Neural cell (in vitro differentiated cells): Measurements from ENCODE around the gene ARFGEF3. TPM values are rescaled to one million over a fixed set of nuclear protein-coding genes. Genes with fewer than 3 reads are reported as not detected.

Experiments used
- H2AFZ ChIP-seq: fragments of 200-600, 300-800 bp; sonication (generic), shearing (Covaris generic); 2 replicates; pipeline ENCODE4 v1.6.0; 2014; ENCODE audit warnings: low read depth, mild to moderate bottlenecking, antibody characterized with exemption, low read length, moderate library complexity
- H3F3A ChIP-seq: fragments of 200-600 bp; shearing (Covaris generic); 2 replicates; pipeline ENCODE4 v1.6.1; 2016; ENCODE audit warnings: mild to moderate bottlenecking, moderate library complexity, mixed read lengths, antibody characterized with exemption, low read length; ENCODE audit not compliant: insufficient read depth, poor library complexity, severe bottlenecking
- H3K27ac ChIP-seq: fragments of 200-600, 300-800 bp; sonication (generic), shearing (Covaris generic); 2 replicates; pipeline ENCODE4 v1.5.1; 2014; ENCODE audit warnings: mild to moderate bottlenecking, low read length, moderate library complexity
- H3K27me3 ChIP-seq: fragments of 300-800, 200-600 bp; sonication (generic), shearing (Covaris generic); 2 replicates; pipeline ENCODE4 v1.6.0; 2014; ENCODE audit warnings: mild to moderate bottlenecking, low read depth, low read length, moderate library complexity; ENCODE audit not compliant: insufficient read depth
- H3K36me3 ChIP-seq: fragments of 300-800, 200-600 bp; sonication (generic), shearing (Covaris generic); 2 replicates; pipeline ENCODE4 v1.5.1; 2014; ENCODE audit warnings: mild to moderate bottlenecking, antibody characterized with exemption, low read length, moderate library complexity; ENCODE audit not compliant: insufficient read depth
- H3K4me2 ChIP-seq: fragments of 300-800, 200-600 bp; sonication (generic), shearing (Covaris generic); 2 replicates; pipeline ENCODE4 v1.6.0; 2014; ENCODE audit warnings: mild to moderate bottlenecking, low read length
- H3K4me3 ChIP-seq: fragments of 300-800, 200-600 bp; sonication (generic), shearing (Covaris generic); 2 replicates; pipeline ENCODE4 v1.5.1; 2014; ENCODE audit warnings: mild to moderate bottlenecking, low read length, moderate library complexity
- H3K79me2 ChIP-seq: fragments of 200-600 bp; shearing (Covaris generic); replicated peaks from 2 replicates; pipeline ENCODE4 v1.6.0; 2014; ENCODE audit warnings: mild to moderate bottlenecking, low read length, moderate library complexity; ENCODE audit not compliant: insufficient read depth
- H3K9ac ChIP-seq: fragments of 300-800, 200-600 bp; sonication (generic), shearing (Covaris generic); 2 replicates; pipeline ENCODE4 v1.6.1; 2016; ENCODE audit warnings: mild to moderate bottlenecking, low read length, mixed read lengths
- H3K9me2 ChIP-seq: fragments of 200-600 bp; shearing (Covaris generic); 2 replicates; pipeline ENCODE4 v1.6.1; 2016; ENCODE audit warnings: mild to moderate bottlenecking, low read length, mixed read lengths; ENCODE audit not compliant: insufficient read depth
- H3K9me3 ChIP-seq: fragments of 200-600, 300-800 bp; sonication (generic), shearing (Covaris generic); 2 replicates; pipeline ENCODE4 v1.6.1; 2016; ENCODE audit warnings: mild to moderate bottlenecking, mixed run types, low read length, moderate library complexity, mixed read lengths
- H4K20me1 ChIP-seq: fragments of 200-600 bp; shearing (Covaris generic); 2 replicates; pipeline ENCODE4 v1.6.1; 2016; ENCODE audit warnings: mild to moderate bottlenecking, mixed run types; ENCODE audit not compliant: insufficient read depth
- EP300 ChIP-seq: fragments of 450-650 bp; conservative IDR thresholded peaks from 2 replicates; pipeline ENCODE4 v1.6.1; 2014; ENCODE audit warnings: antibody characterized with exemption, mild to moderate bottlenecking, moderate library complexity; ENCODE audit not compliant: poor library complexity, severe bottlenecking
- EZH2 ChIP-seq: fragments of 200-600, 300-800 bp; shearing (Covaris generic), sonication (generic); IDR thresholded peaks from 2 replicates; pipeline ENCODE4 v1.6.1; 2014; ENCODE audit warnings: antibody characterized with exemption, low read length, borderline replicate concordance, mild to moderate bottlenecking; ENCODE audit not compliant: insufficient read depth, poor library complexity, severe bottlenecking
- MXI1 ChIP-seq: fragments of 450-650 bp; conservative IDR thresholded peaks from 2 replicates; pipeline ENCODE4 v1.6.1; 2014; ENCODE audit warnings: antibody characterized with exemption, mild to moderate bottlenecking; ENCODE audit not compliant: poor library complexity, severe bottlenecking
- POLR2AphosphoS5 ChIP-seq: IDR thresholded peaks from 2 replicates; pipeline ENCODE4 v1.6.1; 2012
- RAD21 ChIP-seq: fragments of 450-650 bp; conservative IDR thresholded peaks from 2 replicates; pipeline ENCODE4 v1.6.1; 2014; ENCODE audit warnings: antibody characterized with exemption, mild to moderate bottlenecking, moderate library complexity
- SMC3 ChIP-seq: fragments of 450-650 bp; conservative IDR thresholded peaks from 2 replicates; pipeline ENCODE4 v1.6.1; 2014; ENCODE audit warnings: antibody characterized with exemption, mild to moderate bottlenecking, moderate library complexity; ENCODE audit not compliant: poor library complexity
- TAF1 ChIP-seq: IDR thresholded peaks from 2 replicates; pipeline ENCODE4 v1.6.1; 2012; ENCODE audit warnings: low read depth
- polyA plus RNA-seq: library from polyadenylated mRNA; depleted of rRNA; stranded (reverse); fragments of >200 nt; gene quantifications from 2 replicates; pipeline ENCODE4 v1.2.3, GENCODE V29; 2014
- TF ChIP-seq, protein P1 (sequence below): fragments of 450-650 bp; IDR thresholded peaks from 2 replicates; pipeline ENCODE4 v1.5.1; 2014; ENCODE audit warnings: antibody characterized with exemption, mild to moderate bottlenecking, moderate library complexity; ENCODE audit not compliant: poor library complexity, severe bottlenecking
- TF ChIP-seq, protein P2 (sequence below): IDR thresholded peaks from 2 replicates; pipeline ENCODE4 v1.6.1; 2012; ENCODE audit warnings: borderline replicate concordance

ARFGEF3 gene
- polyA plus RNA-seq, 1 donor from 2014 or later = 4.6 TPM

DNA sequence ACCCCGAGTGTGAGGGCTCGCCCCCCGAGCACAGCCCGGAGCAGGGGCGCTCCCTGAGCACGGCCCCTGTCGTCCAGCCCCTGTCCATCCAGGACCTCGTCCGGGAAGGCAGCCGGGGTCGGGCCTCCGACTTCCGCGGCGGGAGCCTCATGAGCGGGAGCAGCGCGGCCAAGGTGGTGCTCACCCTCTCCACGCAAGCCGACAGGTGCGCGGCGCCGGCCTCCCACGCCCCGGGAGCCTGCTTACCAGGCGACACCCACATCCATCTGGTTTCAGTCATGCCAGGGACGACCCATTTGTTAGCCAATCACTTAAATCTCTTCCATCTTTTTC is 130.1 kb downstream of the ARFGEF3 start:
- Histone ChIP-seq H3K27ac (no peak overlapping the region), H3K4me3 (no peak overlapping the region), H3K36me3 (peaks cover 10% of the 10 kb centered on the region), H3K9ac (no peak overlapping the region), H3K79me2 (no peaks in the 10 kb centered on the region), H3K9me2 (no peaks in the 10 kb centered on the region), H4K20me1 (no peaks in the 10 kb centered on the region), H3F3A (no peaks in the 10 kb centered on the region), H2AFZ (no peak overlapping the region), H3K4me2 (no peak overlapping the region), H3K27me3 (no peaks in the 10 kb centered on the region), H3K9me3 (no peaks in the 10 kb centered on the region)
- no peak for TF ChIP-seq TAF1
- no peak for TF ChIP-seq EP300
- TF ChIP-seq POLR2AphosphoS5 = no peak
- no peak for TF ChIP-seq RAD21
- no peak for TF ChIP-seq EZH2
- TF ChIP-seq, protein P1, sequence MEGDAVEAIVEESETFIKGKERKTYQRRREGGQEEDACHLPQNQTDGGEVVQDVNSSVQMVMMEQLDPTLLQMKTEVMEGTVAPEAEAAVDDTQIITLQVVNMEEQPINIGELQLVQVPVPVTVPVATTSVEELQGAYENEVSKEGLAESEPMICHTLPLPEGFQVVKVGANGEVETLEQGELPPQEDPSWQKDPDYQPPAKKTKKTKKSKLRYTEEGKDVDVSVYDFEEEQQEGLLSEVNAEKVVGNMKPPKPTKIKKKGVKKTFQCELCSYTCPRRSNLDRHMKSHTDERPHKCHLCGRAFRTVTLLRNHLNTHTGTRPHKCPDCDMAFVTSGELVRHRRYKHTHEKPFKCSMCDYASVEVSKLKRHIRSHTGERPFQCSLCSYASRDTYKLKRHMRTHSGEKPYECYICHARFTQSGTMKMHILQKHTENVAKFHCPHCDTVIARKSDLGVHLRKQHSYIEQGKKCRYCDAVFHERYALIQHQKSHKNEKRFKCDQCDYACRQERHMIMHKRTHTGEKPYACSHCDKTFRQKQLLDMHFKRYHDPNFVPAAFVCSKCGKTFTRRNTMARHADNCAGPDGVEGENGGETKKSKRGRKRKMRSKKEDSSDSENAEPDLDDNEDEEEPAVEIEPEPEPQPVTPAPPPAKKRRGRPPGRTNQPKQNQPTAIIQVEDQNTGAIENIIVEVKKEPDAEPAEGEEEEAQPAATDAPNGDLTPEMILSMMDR = no peak
- no peak for TF ChIP-seq MXI1
- TF ChIP-seq, protein P2, sequence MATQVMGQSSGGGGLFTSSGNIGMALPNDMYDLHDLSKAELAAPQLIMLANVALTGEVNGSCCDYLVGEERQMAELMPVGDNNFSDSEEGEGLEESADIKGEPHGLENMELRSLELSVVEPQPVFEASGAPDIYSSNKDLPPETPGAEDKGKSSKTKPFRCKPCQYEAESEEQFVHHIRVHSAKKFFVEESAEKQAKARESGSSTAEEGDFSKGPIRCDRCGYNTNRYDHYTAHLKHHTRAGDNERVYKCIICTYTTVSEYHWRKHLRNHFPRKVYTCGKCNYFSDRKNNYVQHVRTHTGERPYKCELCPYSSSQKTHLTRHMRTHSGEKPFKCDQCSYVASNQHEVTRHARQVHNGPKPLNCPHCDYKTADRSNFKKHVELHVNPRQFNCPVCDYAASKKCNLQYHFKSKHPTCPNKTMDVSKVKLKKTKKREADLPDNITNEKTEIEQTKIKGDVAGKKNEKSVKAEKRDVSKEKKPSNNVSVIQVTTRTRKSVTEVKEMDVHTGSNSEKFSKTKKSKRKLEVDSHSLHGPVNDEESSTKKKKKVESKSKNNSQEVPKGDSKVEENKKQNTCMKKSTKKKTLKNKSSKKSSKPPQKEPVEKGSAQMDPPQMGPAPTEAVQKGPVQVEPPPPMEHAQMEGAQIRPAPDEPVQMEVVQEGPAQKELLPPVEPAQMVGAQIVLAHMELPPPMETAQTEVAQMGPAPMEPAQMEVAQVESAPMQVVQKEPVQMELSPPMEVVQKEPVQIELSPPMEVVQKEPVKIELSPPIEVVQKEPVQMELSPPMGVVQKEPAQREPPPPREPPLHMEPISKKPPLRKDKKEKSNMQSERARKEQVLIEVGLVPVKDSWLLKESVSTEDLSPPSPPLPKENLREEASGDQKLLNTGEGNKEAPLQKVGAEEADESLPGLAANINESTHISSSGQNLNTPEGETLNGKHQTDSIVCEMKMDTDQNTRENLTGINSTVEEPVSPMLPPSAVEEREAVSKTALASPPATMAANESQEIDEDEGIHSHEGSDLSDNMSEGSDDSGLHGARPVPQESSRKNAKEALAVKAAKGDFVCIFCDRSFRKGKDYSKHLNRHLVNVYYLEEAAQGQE = no peak
- no peak for TF ChIP-seq SMC3

DNA sequence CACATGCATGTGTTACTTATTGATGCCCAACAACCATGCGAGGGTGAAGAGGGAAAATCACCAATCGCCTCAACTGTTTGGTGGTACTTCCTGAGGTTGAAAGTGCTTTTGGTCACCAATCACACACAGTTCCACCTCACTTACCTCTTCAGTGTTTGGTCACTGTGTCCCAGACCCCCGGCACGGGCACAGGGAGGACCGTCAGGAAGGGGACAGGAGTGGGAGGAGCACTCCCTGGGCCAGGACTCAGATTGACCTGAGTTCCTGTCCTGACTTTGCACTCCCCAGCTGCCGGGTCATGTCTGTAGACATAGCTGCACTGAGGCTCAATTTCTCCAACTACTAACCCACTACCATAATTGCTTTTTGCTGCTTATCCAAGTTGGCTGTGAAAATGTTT is 130.7 kb downstream of the ARFGEF3 start:
- H3K9me3 ChIP-seq = no peaks in the 10 kb centered on the region
- H3K4me3 ChIP-seq = no peak overlapping the region
- peaks cover 8% of the 10 kb centered on the region for H3K36me3 ChIP-seq
- no peaks in the 10 kb centered on the region for H3K27me3 ChIP-seq
- H3K4me2 ChIP-seq = no peak overlapping the region
- H3K27ac ChIP-seq = no peak overlapping the region
- no peaks in the 10 kb centered on the region for H3K9me2 ChIP-seq
- no peak overlapping the region for H2AFZ ChIP-seq
- H3K79me2 ChIP-seq = no peaks in the 10 kb centered on the region
- TF ChIP-seq SMC3 (no peak), EZH2 (no peak), RAD21 (no peak), POLR2AphosphoS5 (no peak), MXI1 (no peak), EP300 (no peak), TAF1 (no peak)
- TF ChIP-seq, protein P1 = no peak
- TF ChIP-seq, protein P2 = no peak
- H4K20me1 ChIP-seq = no peaks in the 10 kb centered on the region
- no peak overlapping the region for H3K9ac ChIP-seq
- H3F3A ChIP-seq = no peaks in the 10 kb centered on the region
